Epithelial cell of proximal tubule (primary cell): ENCODE results near the gene FBLN1. TPM values are rescaled to one million over a fixed set of nuclear protein-coding genes. Genes with fewer than 3 reads are reported as not detected.

ENCODE experiments used
- DNase-seq: peaks from one replicate; pipeline ENCODE4 v3.0.0-alpha.2; 2011; ENCODE audit warnings: low read depth
- H3K4me3 ChIP-seq: 2 replicates; pipeline ENCODE4 v1.5.1; 2011; ENCODE audit warnings: low read depth, mild to moderate bottlenecking, low read length
- CTCF ChIP-seq: conservative IDR thresholded peaks from 2 replicates; pipeline ENCODE4 v1.5.1; 2012; ENCODE audit warnings: low read depth, mild to moderate bottlenecking, low read length
- total RNA-seq: library from RNA; depleted of rRNA; stranded (reverse); fragments of >200 nt; gene quantifications from 2 replicates; pipeline ENCODE4 v1.2.3, GENCODE V29; 2015

Gene FBLN1
- total RNA-seq, 1 donor from 2014 or later = 58.5 TPM

- DNase-seq = no peak
- no peak for TF ChIP-seq CTCF
- H3K4me3 ChIP-seq = no peak overlapping the region
Measured at GRCh38 chr22:45505991-45506747, 3.5 kb downstream of the FBLN1 start.

- no peak overlapping the region for H3K4me3 ChIP-seq
- no peak for TF ChIP-seq CTCF
- DNase-seq = no peak
Measured at GRCh38 chr22:45506816-45507360, 4.2 kb downstream of the FBLN1 start.

- no peak overlapping the region for H3K4me3 ChIP-seq
- no peak for TF ChIP-seq CTCF
- DNase-seq = no peak
Measured at GRCh38 chr22:45507798-45508197, 5.1 kb downstream of the FBLN1 start.

- no peak for TF ChIP-seq CTCF
Measured at GRCh38 chr22:45508814-45509213, 6.1 kb downstream of the FBLN1 start.

GRCh38 chr22:45510376-45511232, 7.9 kb downstream of the FBLN1 start:
- TF ChIP-seq CTCF = no peak
- DNase-seq = no peak
- H3K4me3 ChIP-seq = no peak overlapping the region

More at GRCh38 chr22:45508814-45509213, 6.1 kb downstream of the FBLN1 start:
- no peak for DNase-seq
- H3K4me3 ChIP-seq = no peak overlapping the region

GRCh38 chr22:45511847-45512261, 9.2 kb downstream of the FBLN1 start:
- peak; percentile 93 for DNase-seq
- no peak overlapping the region for H3K4me3 ChIP-seq
- TF ChIP-seq CTCF = no peak
